Left renal cortex interstitium (tissue), 4 donors: Measurements from ENCODE around the gene ATP2B2. TPM values are rescaled to one million over a fixed set of nuclear protein-coding genes. Genes with fewer than 3 reads are reported as not detected.

ENCODE experiments used
- DNase-seq, 4 donors: peaks; one replicate each; pipeline ENCODE4 v3.0.0-alpha.2; 2013; ENCODE audit warnings: low read depth in 4 of 4, low spot score in 2 of 4, missing footprints in 1 of 4
- polyA plus RNA-seq, 4 donors: library from polyadenylated mRNA; unstranded; fragments of 120-200 nt; gene quantifications; one replicate each; pipeline ENCODE4 v1.2.1, GENCODE V29; 2013; ENCODE audit not compliant: insufficient read length in 4 of 4

The ATP2B2 gene
- polyA plus RNA-seq, 4 donors, result 0.33 to 0.65 (median 0.52) TPM

GRCh38 chr3:10289077-10289476 is 216.3 kb downstream of the ATP2B2 start:
- DNase-seq, result no peak

GRCh38 chr3:10288575-10288960 is 216.8 kb downstream of the ATP2B2 start:
- DNase-seq, result no peak

DNA sequence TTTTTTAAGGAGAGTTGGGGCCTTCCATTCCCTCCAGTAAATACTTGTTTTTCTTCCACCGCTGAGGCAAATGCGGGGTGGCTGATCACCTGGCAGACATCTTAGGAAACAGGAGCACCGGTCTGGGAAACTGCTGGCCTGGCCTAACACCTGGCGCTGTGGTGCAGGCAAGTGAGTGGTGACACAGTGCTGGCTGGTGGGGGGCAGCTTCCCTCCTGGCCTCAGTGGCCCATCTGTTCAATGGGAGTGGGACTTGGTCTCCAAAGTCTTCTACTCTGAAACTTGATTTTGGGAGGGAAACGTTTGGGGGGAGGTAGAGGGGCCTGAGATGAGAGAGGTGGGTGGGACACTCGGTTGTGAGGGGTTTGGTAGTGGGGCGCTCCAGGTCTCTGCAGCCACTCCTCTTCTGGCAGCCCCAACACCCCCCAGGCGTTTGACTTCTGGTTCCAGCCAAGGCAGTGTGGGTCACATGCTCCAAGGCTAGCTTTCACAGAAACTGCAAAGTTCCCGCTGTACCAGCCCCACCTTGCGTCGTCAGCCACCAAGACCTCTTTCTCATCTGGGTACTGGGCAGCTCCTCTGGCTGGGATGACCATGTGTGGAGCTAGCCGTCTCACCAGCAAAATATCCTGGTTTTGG is 217.3 kb downstream of the ATP2B2 start:
- no peak for DNase-seq

- DNase-seq, result no peak
Measured at GRCh38 chr3:10286596-10287295, 218.6 kb downstream of the ATP2B2 start.

DNA sequence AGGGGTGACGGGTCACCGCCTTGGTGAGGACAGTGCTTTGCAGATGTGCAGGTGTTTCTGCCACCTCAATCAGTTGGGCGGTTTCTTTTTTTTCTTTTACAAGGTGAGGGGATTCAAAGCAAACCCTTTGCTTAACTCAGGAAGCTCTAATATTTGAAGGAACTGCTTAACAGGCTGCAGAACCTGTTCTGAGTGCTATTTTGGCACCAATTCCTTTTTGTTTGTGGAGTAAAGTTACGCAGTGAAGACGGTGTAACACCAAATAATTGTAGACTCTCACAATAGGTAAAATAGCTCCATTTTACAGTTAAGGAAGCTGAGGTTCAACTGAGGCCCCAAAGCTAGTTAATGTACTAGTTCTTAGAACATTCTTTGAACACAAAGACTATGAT is 219.3 kb downstream of the ATP2B2 start:
- DNase-seq, result no peak

GRCh38 chr3:10285272-10286132 is 219.9 kb downstream of the ATP2B2 start:
- no peak for DNase-seq

GRCh38 chr3:10284496-10284895 is 220.9 kb downstream of the ATP2B2 start:
- DNase-seq, result no peak

GRCh38 chr3:10283638-10284037 is 221.7 kb downstream of the ATP2B2 start:
- DNase-seq, result no peak

GRCh38 chr3:10281951-10282350 is 223.4 kb downstream of the ATP2B2 start:
- no peak for DNase-seq

DNA sequence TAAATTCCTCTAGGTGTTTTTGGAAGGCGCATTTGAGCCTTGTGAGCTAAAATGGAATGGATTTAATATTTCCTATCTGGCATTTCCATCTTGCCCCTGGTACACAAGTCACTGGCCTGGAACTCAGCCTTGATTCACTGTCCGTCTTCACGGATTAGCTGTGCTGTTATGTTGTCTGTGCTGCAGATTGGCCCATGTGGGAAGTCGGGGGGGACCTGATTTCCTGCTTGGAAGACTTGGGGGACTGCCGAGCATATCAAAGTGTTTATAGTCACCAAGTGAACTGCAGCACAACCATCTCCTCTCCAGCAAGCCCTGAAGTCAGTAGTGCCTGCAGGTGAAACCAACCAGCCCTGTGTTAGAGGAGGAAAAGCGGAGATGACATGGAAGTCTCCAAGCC is 224.8 kb downstream of the ATP2B2 start:
- no peak for DNase-seq

- no peak for DNase-seq
Measured at GRCh38 chr3:10280177-10280529, 225.2 kb downstream of the ATP2B2 start.

- no peak for DNase-seq
Measured at GRCh38 chr3:10279384-10280176, 225.8 kb downstream of the ATP2B2 start.

DNA sequence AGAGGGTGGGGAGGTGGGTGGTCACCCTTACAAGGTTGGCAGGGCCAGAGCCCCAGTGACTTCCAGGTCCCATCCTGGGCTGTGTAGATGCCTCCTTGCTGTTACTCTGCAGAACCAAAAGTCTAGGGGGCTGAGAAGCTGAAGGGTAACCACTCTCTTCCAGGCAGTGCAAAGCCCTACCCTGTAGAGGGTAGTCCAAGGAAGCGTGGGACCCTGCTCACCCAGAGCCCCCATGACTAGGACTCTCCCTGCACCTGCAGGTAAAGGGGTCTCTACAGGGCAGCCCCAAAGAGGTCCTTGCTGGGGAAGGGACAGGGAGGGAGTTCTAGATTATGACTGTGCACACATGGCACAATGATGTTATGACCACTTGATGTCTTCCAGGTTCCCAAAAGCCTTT is 226.9 kb downstream of the ATP2B2 start:
- no peak for DNase-seq

- DNase-seq, result no peak
Measured at GRCh38 chr3:10277115-10277625, 228.2 kb downstream of the ATP2B2 start.

DNA sequence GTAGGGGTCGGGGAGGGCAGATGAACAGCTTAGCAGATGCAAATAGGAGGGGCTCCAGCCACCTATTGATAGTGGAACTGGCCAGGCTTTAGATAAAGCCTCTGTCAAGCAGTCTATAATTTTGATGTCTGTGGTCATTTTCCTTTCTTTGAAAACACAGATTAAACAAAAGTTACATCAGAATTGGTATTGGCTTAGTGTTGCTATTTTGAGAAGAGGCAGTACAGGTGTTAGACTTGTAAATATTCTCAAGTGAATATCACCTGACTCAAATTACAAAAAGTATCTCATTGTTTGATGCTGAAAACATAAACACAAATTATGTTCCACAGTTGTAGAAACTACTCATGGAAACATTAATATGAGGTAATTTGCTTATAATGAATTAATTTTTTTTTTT is 230.8 kb downstream of the ATP2B2 start:
- DNase-seq, result no peak

Other genes with a start within 250 kb of the ATP2B2 start
- 1 to 10 TPM; 2.7 to 3.9 (median 3.3) TPM for gene GHRL, start 212.6 kb downstream of the ATP2B2 start, polyA plus RNA-seq
- gene SEC13, start 184.5 kb downstream of the ATP2B2 start, polyA plus RNA-seq, result 100 to 1,000 TPM; 113 to 136 (median 125) TPM